Measurements from ENCODE around the gene KCNK15. TPM values are rescaled to one million over a fixed set of nuclear protein-coding genes. Genes with fewer than 3 reads are reported as not detected.
A peak's percentile ranks its signal among the peaks of the same experiment; 100 is the strongest.

Gene KCNK15
- total and polyA plus RNA-seq, 9 donors, result 0.93 to 21.6 (median 4.4) TPM

DNA sequence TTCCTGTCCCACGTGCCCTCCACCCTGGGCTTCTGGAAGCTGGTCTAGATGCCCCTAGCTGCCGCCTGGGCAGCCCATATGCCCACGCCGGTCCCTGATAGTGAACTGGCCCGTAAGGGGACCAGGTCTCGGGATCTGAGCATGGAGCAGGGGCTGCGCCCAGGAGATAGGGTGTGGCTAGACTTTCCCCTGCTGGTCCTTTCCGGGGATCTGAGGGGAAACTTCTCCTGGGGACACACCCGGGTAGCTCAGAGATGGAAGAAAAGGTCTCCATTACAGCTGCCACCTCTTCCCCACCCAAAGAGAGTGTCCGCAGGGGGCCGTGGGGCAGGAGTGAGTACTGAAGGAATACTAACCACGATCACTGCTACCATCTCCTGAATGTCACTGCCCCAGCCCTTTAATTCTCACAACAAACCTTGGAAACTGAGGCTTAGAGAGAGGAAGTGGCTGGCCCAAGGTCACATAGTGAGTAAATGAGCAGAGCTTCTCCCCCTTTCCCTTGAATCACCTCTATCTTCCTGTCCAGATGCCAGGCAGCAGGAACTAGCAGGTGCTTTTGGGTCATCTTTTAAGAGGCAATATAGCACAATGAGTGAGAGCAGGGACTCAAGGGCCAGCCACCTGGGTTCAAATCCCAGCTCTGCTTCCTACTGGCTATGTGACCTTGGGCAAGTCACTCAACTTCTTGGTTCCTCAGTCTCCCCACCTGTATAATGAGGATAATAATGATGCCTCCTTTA lies 42.3 kb upstream of the KCNK15 start:
- H3K27ac ChIP-seq, result peak overlapping the region; percentile 54 to 87
- DNase-seq, result no peak
- TF ChIP-seq, protein P1, sequence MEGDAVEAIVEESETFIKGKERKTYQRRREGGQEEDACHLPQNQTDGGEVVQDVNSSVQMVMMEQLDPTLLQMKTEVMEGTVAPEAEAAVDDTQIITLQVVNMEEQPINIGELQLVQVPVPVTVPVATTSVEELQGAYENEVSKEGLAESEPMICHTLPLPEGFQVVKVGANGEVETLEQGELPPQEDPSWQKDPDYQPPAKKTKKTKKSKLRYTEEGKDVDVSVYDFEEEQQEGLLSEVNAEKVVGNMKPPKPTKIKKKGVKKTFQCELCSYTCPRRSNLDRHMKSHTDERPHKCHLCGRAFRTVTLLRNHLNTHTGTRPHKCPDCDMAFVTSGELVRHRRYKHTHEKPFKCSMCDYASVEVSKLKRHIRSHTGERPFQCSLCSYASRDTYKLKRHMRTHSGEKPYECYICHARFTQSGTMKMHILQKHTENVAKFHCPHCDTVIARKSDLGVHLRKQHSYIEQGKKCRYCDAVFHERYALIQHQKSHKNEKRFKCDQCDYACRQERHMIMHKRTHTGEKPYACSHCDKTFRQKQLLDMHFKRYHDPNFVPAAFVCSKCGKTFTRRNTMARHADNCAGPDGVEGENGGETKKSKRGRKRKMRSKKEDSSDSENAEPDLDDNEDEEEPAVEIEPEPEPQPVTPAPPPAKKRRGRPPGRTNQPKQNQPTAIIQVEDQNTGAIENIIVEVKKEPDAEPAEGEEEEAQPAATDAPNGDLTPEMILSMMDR (IDR thresholded peaks at IDR 0.05), result peak in 1 of 3 donors; percentile 17
- TF ChIP-seq POLR2A (IDR thresholded peaks at IDR 0.05) (peak; percentile 0), EP300 (IDR thresholded peaks at IDR 0.05) (no peak)
- 7 to 15% (median 12%) methylated on average over 12 of the region's 12 CpGs for whole genome bisulfite sequencing, 3 donors
- H3K36me3 ChIP-seq, result no peaks in the 10 kb centered on the region
- no peaks in the 10 kb centered on the region for H3K27me3 ChIP-seq
- no peak overlapping the region for H3K4me3 ChIP-seq
- H3K4me1 ChIP-seq (ENCODE audit: insufficient read depth), result peaks cover 47% of the 10 kb centered on the region
- H3K9me3 ChIP-seq, result no peaks in the 10 kb centered on the region
- intact Hi-C loops (cut with DNase I), result no loop called here

DNA sequence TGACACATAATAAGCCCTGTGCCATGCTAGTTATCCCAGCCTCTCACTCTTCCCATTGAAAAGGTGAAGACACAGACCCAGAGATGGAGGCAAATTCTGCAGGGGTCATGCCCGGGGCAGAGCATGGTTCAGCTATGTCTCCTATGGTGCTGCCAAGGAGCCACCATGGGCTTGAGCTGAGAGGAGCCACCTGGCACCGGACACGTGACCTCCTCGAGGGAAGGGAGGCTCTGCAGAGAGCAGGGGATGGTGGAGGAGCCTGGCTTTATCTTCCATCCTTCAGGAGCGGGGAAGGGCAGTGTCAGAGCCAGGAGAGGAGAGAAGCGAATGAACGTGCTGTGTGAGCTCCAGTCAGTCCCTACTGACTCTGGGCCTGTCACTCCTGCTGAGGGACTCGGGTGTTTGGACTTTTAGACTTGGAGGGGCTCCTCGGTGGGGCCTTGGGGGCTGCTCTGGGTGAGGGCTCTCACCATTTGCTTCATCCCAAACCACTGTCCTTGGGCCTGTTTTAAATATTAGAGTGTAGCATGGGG lies 41.6 kb upstream of the KCNK15 start:
- H3K27me3 ChIP-seq, result no peaks in the 10 kb centered on the region
- intact Hi-C loops (cut with DNase I), result no loop called here
- peaks cover 47% of the 10 kb centered on the region for H3K4me1 ChIP-seq (ENCODE audit: insufficient read depth)
- WGBS, 3 donors, result 53 to 57% (median 54%) methylated on average over 9 of the region's 9 CpGs
- no peak overlapping the region for H3K4me3 ChIP-seq
- H3K9me3 ChIP-seq, result no peaks in the 10 kb centered on the region
- no peaks in the 10 kb centered on the region for H3K36me3 ChIP-seq
- TF ChIP-seq, protein P1 (IDR thresholded peaks at IDR 0.05), result no peak
- TF ChIP-seq POLR2A (IDR thresholded peaks at IDR 0.05), result no peak
- TF ChIP-seq EP300 (IDR thresholded peaks at IDR 0.05), result no peak
- DNase-seq, result peak in 2 of 5 donors; percentile 36 to 55
- H3K27ac ChIP-seq, result peak overlapping the region in 1 of 2 donors; percentile 87

DNA sequence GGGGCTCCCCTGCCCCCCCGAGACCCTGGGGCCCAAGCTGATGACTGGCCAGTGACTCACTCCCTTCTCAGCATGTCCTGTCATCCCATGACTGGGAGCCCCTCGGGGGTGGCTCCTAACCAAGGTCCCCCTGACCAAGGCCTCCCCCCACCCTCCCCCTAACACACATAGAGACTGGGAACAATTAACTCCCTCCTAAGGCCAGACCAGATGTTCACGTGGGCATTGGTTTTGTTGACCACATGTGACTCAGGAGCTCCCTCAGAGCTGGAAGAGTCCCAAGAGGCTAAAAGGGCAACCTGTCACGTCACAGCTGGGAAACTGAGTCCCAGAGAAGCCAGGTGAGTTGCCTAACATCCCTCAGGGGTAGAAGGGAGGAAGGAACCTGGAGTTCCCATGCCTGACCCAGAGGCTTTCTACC lies 41.1 kb upstream of the KCNK15 start:
- Histone ChIP-seq H3K9me3 (no peaks in the 10 kb centered on the region), H3K4me1 (ENCODE audit: insufficient read depth) (peaks cover 47% of the 10 kb centered on the region), H3K27me3 (no peaks in the 10 kb centered on the region), H3K36me3 (no peaks in the 10 kb centered on the region), H3K27ac (peak overlapping the region; percentile 38 to 87), H3K4me3 (no peak overlapping the region)
- TF ChIP-seq EP300 (IDR thresholded peaks at IDR 0.05) (no peak), POLR2A (IDR thresholded peaks at IDR 0.05) (no peak)
- TF ChIP-seq, protein P1 (IDR thresholded peaks at IDR 0.05), result no peak
- intact Hi-C loops (cut with DNase I), result no loop called here
- DNase-seq, result peak in 1 of 5 donors; percentile 38
- WGBS, 3 donors, result 42 to 51% (median 43%) methylated on average over 4 of the region's 4 CpGs

DNA sequence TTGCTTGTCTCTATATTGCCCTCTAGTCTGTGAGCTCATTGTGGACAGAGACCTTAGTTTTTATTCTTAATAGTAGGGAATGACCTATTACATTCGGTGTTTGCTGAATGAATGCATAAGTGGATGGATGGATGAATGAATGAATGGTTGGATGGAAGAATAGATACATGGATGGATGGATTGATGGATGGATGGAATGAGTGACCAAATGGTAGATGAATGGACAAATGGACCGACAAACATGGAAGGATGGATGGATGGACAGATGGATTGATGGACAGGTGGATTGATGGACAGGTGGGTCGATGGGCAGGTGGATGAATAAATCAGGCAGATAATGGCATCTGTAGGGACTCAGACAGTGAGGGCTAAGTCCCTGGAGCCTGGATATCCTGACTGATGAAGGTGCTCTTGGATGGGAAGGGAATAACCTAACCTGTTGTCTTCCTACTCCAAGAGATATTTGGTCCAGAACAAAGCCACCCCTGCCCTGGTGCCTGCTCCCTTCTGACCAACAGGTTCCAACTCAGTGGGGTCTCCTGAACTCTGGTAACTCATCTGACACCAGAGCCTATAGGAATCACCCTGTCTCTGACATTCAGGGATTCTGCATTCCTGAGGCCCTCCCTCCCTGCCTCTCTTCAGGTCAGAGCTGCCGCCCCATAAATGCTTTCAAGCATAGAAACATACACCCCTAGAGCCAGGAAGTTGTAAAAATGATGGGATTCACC lies 40.1 kb upstream of the KCNK15 start:
- peaks cover 44% of the 10 kb centered on the region for H3K4me1 ChIP-seq (ENCODE audit: insufficient read depth)
- H3K9me3 ChIP-seq, result no peaks in the 10 kb centered on the region

More for the DNA sequence above, 40.1 kb upstream of the KCNK15 start:
- Histone ChIP-seq H3K36me3 (no peaks in the 10 kb centered on the region), H3K4me3 (no peak overlapping the region), H3K27me3 (no peaks in the 10 kb centered on the region), H3K27ac (peak overlapping the region in 1 of 2 donors; percentile 87)
- no peak for DNase-seq
- TF ChIP-seq POLR2A (IDR thresholded peaks at IDR 0.05), result no peak
- intact Hi-C loops (cut with DNase I), result no loop called here
- 87 to 90% (median 89%) methylated on average over 4 of the region's 4 CpGs for WGBS, 3 donors
